HAP-1 (cell line): ENCODE measurements around the gene SCFD2.
"Not testable (repeated sequence)": the region's sequence is repeated elsewhere in the genome, so short reads cannot be mapped to it uniquely, and the experiment has no call there.

ENCODE experiments used
- DNase-seq, 2 experiments: peaks; one replicate each; pipeline ENCODE4 v3.0.0-alpha.2; 2016 to 2020; ENCODE audit warnings: low spot score in 2 of 2
- H3K27me3 ChIP-seq: fragments of 250-450 bp; sonication (Bioruptor Pico); 2 replicates; pipeline ENCODE4 v1.5.1; 2020; ENCODE audit warnings: low read depth, mild to moderate bottlenecking, moderate library complexity
- H3K36me3 ChIP-seq: fragments of 250-450 bp; sonication (Bioruptor Pico); replicated peaks from 2 replicates; pipeline ENCODE4 v1.5.1; 2020; ENCODE audit warnings: mild to moderate bottlenecking
- H3K4me1 ChIP-seq: fragments of 250-450 bp; sonication (Bioruptor Pico); 2 replicates; pipeline ENCODE4 v1.5.1; 2020; ENCODE audit warnings: mild to moderate bottlenecking
- H3K4me3 ChIP-seq: fragments of 250-450 bp; sonication (Bioruptor Pico); 2 replicates; pipeline ENCODE4 v1.5.1; 2020; ENCODE audit warnings: mild to moderate bottlenecking, moderate library complexity
- H3K9me3 ChIP-seq: fragments of 250-450 bp; sonication (Bioruptor Pico); 2 replicates; pipeline ENCODE4 v1.5.1; 2020; ENCODE audit warnings: mild to moderate bottlenecking, moderate library complexity
- in situ Hi-C: fragments of 300-500 bp; cut with MboI; formaldehyde crosslinking; loops from 3 replicates; pipeline ENCODE4 v1.14.3; 2020; ENCODE audit warnings: low sequenced_read_pairs, inconsistent platforms, mixed read lengths

The SCFD2 gene

DNA sequence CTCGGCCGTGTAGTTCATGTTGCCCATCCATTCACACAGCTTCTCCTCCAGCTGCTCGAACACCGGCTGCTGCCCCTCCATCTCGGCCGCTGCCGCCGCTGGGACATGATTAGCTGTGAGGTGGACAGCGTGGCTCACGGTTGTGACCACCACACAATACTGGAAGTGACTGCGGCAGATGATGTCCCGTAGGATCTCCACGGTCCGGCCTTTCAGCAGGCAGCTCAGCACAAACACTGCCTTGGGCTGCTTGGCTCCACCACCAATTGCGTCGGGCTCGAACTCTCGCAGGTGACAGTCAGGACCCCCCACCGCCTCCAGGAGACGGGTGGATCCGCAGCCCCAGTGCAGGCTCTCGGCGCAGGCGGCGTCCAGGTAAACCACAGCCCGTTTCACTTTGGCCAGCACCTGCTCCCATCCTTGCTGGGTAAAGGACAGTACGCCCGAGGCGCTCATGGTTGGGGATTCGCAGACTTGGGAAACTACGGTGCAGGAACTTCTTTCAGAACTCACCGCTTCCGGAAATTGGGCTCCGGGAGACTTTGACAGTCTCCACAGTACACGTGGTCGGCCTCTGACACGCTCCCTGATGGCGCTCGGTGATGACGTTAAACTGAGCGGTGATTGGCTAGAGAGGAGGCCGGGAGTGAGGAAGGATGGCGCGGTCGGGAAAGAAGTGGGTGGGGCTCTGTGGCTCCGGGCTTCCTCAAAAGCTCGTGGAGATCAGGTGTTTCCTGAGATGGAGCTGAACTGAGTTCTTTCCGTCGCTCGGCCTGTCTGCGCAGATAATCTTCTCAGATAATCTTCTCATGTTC, at the start of gene SCFD2:
Gene SCFD2, minus strand, starts transcription at position 576 of the 815 bp plus-strand sequence.
- H3K4me3 ChIP-seq = peak within 1 kb of the TSS; percentile 69
- peak; percentile 95 to 97 for DNase-seq
- peaks cover 13% of the 10 kb centered on the region for H3K27me3 ChIP-seq
- H3K4me1 ChIP-seq = peaks cover 8% of the 10 kb centered on the region
- no peaks in the 10 kb centered on the region for H3K9me3 ChIP-seq
- in situ Hi-C loops = loop anchor here (25.0 kb wide), 1 partner anchor 872 kb away; the partner anchor contains the start of gene PDGFRA
- no peaks in the 10 kb centered on the region; the same call in 1 of the 2 replicates for H3K36me3 ChIP-seq

DNA sequence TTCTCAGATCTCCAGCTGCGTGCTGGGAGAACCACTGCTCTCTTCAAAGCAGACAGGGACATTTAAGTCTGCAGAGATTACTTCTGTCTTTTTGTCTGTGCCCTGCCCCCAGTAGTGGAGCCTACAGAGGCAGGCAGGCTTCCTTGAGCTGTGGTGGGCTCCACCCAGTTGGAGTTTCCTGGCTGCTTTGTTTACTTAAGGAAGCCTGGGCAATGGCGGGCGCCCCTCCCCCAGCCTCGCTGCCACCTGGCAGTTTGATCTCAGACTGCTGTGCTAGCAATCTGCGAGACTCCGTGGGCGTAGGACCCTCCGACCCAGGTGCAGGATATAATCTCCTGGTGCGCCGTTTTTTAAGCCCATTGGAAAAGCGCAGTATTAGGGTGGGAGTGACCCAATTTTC, 43.6 kb upstream of the SCFD2 start:
- H3K9me3 ChIP-seq, H3K27me3 ChIP-seq, H3K36me3 ChIP-seq, H3K4me1 ChIP-seq, DNase-seq, H3K4me3 ChIP-seq, in situ Hi-C loops: not testable (repeated sequence)

DNA sequence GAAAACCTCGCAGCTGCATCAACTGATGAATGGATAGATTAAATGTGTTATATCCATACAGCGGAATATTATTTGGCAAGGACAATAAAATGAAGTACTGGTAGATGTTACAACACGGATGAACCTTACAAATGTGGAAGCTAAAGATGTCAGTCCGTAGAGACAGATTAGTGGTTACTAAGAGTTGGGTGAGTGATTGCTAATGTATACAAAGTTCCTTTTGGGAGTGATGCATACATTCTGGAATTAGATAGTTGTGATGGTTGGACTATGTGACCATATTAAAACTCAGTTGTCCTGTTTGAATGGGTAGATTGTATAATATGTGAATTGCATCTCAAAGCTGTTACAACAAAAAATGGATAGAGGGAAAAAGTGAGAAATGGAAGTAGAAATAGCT, 14.4 kb upstream of the SCFD2 start:
- no peaks in the 10 kb centered on the region for H3K9me3 ChIP-seq
- peaks cover 45% of the 10 kb centered on the region for H3K36me3 ChIP-seq
- DNase-seq = no peak
- H3K4me3 ChIP-seq = no peak overlapping the region; the same call in 1 of the 2 replicates
- peaks cover 9% of the 10 kb centered on the region for H3K4me1 ChIP-seq
- in situ Hi-C loops = no loop called here
- no peaks in the 10 kb centered on the region for H3K27me3 ChIP-seq

GRCh38 chr4:53378171-53378482, 12.3 kb upstream of the SCFD2 start:
- Histone ChIP-seq H3K4me1 (peaks cover 9% of the 10 kb centered on the region), H3K4me3 (peak overlapping the region; percentile 97), H3K9me3 (no peaks in the 10 kb centered on the region), H3K36me3 (peaks cover 30% of the 10 kb centered on the region), H3K27me3 (no peaks in the 10 kb centered on the region)
- in situ Hi-C loops = no loop called here
- no peak for DNase-seq

DNA sequence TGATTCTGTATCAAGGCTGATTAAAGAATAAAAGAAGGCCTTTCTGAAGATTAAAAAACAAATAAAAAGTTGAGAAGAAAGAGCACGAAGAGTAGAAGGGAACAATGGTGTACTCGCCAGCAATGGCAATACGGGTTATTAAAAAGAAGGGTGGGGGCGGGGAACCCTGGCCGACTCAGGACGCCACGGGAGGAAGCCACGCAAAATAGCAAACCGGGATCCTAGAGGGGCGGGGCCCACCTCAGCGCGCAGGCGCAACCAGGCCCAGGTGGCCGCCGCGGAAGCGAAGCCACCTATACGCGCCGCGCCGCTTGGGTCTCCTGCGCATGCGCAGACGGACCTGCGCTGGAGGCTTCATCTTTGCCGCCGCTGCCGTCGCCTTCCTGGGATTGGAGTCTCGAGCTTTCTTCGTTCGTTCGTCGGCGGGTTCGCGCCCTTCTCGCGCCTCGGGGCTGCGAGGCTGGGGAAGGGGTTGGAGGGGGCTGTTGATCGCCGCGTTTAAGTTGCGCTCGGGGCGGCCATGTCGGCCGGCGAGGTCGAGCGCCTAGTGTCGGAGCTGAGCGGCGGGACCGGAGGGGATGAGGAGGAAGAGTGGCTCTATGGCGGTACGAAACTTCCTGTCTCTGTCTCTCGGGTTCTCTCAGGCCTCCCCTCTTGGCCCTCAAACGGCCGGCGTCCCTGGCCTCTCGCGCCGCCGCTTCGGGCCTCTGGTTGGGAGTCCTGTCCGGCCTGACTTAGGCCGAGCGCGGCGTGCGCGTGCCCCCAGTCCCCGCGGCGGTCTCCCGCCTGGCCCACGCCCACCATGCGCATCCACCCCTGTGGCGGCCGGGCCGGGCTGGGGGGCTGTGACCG, 11.7 kb upstream of the SCFD2 start, which contains the start of gene FIP1L1:
Gene FIP1L1, plus strand, starts transcription at position 323 of the 852 bp plus-strand sequence. Its CDS starts 198 bp downstream, at position 521.
- Histone ChIP-seq H3K27me3 (no peaks in the 10 kb centered on the region), H3K9me3 (no peaks in the 10 kb centered on the region), H3K4me3 (peak within 1 kb of the TSS; percentile 97), H3K4me1 (peaks cover 9% of the 10 kb centered on the region), H3K36me3 (peaks cover 26% of the 10 kb centered on the region)
- peak; percentile 84 to 95 for DNase-seq
- in situ Hi-C loops = no loop called here

DNA sequence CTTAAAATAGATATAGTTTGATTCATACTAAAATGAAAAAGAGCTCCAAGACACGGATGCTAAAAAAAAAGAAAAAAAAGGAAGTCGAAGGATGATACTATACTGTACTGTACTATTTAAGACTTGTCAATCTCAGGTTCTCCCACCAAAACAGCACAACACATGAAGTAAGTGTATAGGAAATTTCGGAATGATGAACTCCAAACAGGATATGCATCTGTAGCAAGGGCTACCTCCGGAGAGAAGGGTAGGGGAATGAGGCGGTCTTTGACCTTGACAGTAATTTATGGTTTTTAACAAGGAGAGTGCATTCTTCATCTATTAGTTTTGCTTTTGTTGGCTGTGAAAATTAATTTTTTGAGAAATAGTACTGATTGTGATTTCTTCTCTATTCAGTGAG, 11.0 kb upstream of the SCFD2 start:
- H3K36me3 ChIP-seq = peaks cover 20% of the 10 kb centered on the region
- DNase-seq = no peak
- in situ Hi-C loops = no loop called here

GRCh38 chr4:53374777-53375258, 9.0 kb upstream of the SCFD2 start:
- Histone ChIP-seq H3K27me3 (no peaks in the 10 kb centered on the region), H3K4me3 (no peak overlapping the region)
- in situ Hi-C loops = loop anchor here (25.0 kb wide), 1 partner anchor 862 kb away; the partner anchor contains the start of gene PDGFRA

More for the DNA sequence above, 11.0 kb upstream of the SCFD2 start:
- Histone ChIP-seq H3K4me3 (peak overlapping the region; percentile 97), H3K4me1 (peaks cover 9% of the 10 kb centered on the region), H3K9me3 (no peaks in the 10 kb centered on the region), H3K27me3 (no peaks in the 10 kb centered on the region)

DNA sequence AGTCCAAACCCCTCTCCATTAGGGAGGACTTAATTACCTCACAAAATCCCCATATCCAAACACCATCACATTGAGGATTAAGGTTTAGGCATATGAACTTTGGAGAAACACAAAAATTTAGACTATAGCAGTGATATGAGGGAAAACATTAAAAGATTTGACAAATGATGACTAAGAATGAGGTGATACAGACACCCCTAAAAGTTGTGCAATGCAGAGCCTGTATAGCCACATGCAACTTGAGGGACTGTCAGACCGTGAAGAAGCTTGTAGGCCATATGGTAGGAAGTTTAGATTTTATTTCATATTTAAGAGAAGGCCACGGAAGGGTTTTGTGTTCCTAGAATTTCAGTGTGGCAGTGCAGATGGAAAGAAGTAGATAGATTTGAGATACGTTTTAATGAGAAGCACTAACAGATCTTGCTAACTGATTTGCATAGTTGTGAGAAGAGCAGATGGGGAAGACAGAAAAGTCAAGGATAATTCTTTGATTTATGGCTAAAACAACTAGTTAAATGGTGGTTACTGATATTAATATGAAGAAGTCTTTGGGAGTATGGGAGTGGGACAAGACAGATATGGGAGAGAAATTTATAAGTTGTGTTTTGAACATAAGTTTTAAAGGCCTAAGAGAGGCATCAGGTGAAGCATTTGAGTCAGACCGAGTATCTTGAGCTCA, 6.1 kb upstream of the SCFD2 start:
- in situ Hi-C loops = loop anchor here (25.0 kb wide), 1 partner anchor 865 kb away; the partner anchor contains the start of gene PDGFRA
- H3K4me1 ChIP-seq = peaks cover 2% of the 10 kb centered on the region
- DNase-seq = no peak
- H3K27me3 ChIP-seq = peaks cover 13% of the 10 kb centered on the region
- H3K9me3 ChIP-seq = no peaks in the 10 kb centered on the region
- no peaks in the 10 kb centered on the region for H3K36me3 ChIP-seq
- no peak overlapping the region for H3K4me3 ChIP-seq

More at GRCh38 chr4:53374777-53375258, 9.0 kb upstream of the SCFD2 start:
- Histone ChIP-seq H3K9me3 (no peaks in the 10 kb centered on the region), H3K36me3 (peaks cover 9% of the 10 kb centered on the region), H3K4me1 (peaks cover 8% of the 10 kb centered on the region)
- no peak for DNase-seq

DNA sequence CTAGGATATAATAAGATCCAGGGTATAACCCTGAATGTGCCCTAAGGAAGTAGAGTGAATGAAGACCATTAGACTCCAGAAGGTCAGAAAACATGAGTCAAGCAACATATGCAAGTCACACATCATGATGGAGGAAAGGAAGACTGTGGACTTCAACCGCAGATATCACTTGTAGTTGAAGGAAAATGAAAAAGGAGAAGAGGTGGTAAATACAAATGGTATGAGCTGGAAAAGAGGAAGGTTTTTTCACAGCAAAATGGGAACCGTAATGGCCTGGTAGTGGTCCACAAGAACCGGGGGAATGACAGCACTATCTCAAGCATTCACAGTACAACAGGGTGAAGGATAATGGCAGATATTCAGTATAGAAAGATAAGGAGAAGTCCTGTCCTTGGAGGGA, 5.2 kb upstream of the SCFD2 start:
- in situ Hi-C loops = loop anchor here (25.0 kb wide), 1 partner anchor 866 kb away; the partner anchor contains the start of gene PDGFRA
- no peak overlapping the region for H3K4me3 ChIP-seq
- no peaks in the 10 kb centered on the region for H3K36me3 ChIP-seq
- no peak for DNase-seq
- H3K9me3 ChIP-seq = no peaks in the 10 kb centered on the region
- H3K4me1 ChIP-seq = peaks cover 3% of the 10 kb centered on the region
- peaks cover 13% of the 10 kb centered on the region for H3K27me3 ChIP-seq

GRCh38 chr4:53367721-53368120, 1.9 kb upstream of the SCFD2 start:
- H3K4me1 ChIP-seq = peaks cover 6% of the 10 kb centered on the region
- no peaks in the 10 kb centered on the region; the same call in 1 of the 2 replicates for H3K36me3 ChIP-seq
- H3K9me3 ChIP-seq = no peaks in the 10 kb centered on the region
- H3K27me3 ChIP-seq = peaks cover 13% of the 10 kb centered on the region
- in situ Hi-C loops = loop anchor here (25.0 kb wide), 1 partner anchor 870 kb away; the partner anchor contains the start of gene PDGFRA
- no peak for DNase-seq
- H3K4me3 ChIP-seq = no peak overlapping the region

- H3K36me3 ChIP-seq = no peaks in the 10 kb centered on the region; the same call in 1 of the 2 replicates
- H3K27me3 ChIP-seq = peaks cover 13% of the 10 kb centered on the region
- no peak for DNase-seq
- in situ Hi-C loops = loop anchor here (25.0 kb wide), 1 partner anchor 871 kb away; the partner anchor contains the start of gene PDGFRA
- peak overlapping the region; percentile 69 for H3K4me3 ChIP-seq
- no peaks in the 10 kb centered on the region for H3K9me3 ChIP-seq
- H3K4me1 ChIP-seq = peaks cover 8% of the 10 kb centered on the region
These were observed 448 bp upstream of the SCFD2 start for GRCh38 chr4:53366301-53366716.

GRCh38 chr4:53365121-53365485, 758 bp downstream of the SCFD2 start:
- in situ Hi-C loops = loop anchor here (25.0 kb wide), 1 partner anchor 872 kb away; the partner anchor contains the start of gene PDGFRA
- H3K4me3 ChIP-seq = peak overlapping the region; percentile 69
- H3K27me3 ChIP-seq = peaks cover 13% of the 10 kb centered on the region
- H3K36me3 ChIP-seq = no peaks in the 10 kb centered on the region; the same call in 1 of the 2 replicates
- H3K4me1 ChIP-seq = peaks cover 8% of the 10 kb centered on the region
- H3K9me3 ChIP-seq = no peaks in the 10 kb centered on the region
- DNase-seq = peak in 1 of 2 experiments; percentile 48

- H3K4me3 ChIP-seq = peak overlapping the region; percentile 69
- in situ Hi-C loops = loop anchor here (25.0 kb wide), 1 partner anchor 873 kb away; the partner anchor contains the start of gene PDGFRA
- DNase-seq = no peak
- no peaks in the 10 kb centered on the region; the same call in 1 of the 2 replicates for H3K36me3 ChIP-seq
- peaks cover 8% of the 10 kb centered on the region for H3K4me1 ChIP-seq
- H3K9me3 ChIP-seq = no peaks in the 10 kb centered on the region
- peaks cover 13% of the 10 kb centered on the region for H3K27me3 ChIP-seq
These were observed 1.2 kb downstream of the SCFD2 start for GRCh38 chr4:53364624-53365023.
